GM19351 (cell line): ENCODE results near the gene FRA10AC1.
A peak's percentile ranks its signal among the peaks of the same experiment; 100 is the strongest.

Experiments
- ATAC-seq: cut with Tn5 transposase; IDR thresholded peaks from one replicate; pipeline ENCODE4 v1.9.1; 2021; ENCODE audit warnings: mild to moderate bottlenecking, moderate library complexity; ENCODE audit not compliant: unreplicated experiment

FRA10AC1 gene

GRCh38 chr10:93639791-93640190 lies 62.6 kb downstream of the FRA10AC1 start:
- no peak for ATAC-seq

GRCh38 chr10:93630625-93631557 lies 71.5 kb downstream of the FRA10AC1 start:
- ATAC-seq: no peak

- ATAC-seq: no peak
Observed at GRCh38 chr10:93629647-93630305, 72.6 kb downstream of the FRA10AC1 start.

GRCh38 chr10:93628858-93629257 lies 73.5 kb downstream of the FRA10AC1 start:
- ATAC-seq: no peak

- ATAC-seq: peak; percentile 66
Observed at GRCh38 chr10:93622942-93623341, 79.5 kb downstream of the FRA10AC1 start.

- no peak for ATAC-seq
Observed at GRCh38 chr10:93620925-93621324, 81.5 kb downstream of the FRA10AC1 start.
